Measurements from ENCODE around the gene TSPEAR. TPM values are rescaled to one million over a fixed set of nuclear protein-coding genes. Genes with fewer than 3 reads are reported as not detected.
"Not testable (repeated sequence)": the region's sequence is repeated elsewhere in the genome, so short reads cannot be mapped to it uniquely, and the experiment has no call there.

Gene TSPEAR
- total RNA-seq, 1 donor from 2014 or later: 0.13 TPM

DNA sequence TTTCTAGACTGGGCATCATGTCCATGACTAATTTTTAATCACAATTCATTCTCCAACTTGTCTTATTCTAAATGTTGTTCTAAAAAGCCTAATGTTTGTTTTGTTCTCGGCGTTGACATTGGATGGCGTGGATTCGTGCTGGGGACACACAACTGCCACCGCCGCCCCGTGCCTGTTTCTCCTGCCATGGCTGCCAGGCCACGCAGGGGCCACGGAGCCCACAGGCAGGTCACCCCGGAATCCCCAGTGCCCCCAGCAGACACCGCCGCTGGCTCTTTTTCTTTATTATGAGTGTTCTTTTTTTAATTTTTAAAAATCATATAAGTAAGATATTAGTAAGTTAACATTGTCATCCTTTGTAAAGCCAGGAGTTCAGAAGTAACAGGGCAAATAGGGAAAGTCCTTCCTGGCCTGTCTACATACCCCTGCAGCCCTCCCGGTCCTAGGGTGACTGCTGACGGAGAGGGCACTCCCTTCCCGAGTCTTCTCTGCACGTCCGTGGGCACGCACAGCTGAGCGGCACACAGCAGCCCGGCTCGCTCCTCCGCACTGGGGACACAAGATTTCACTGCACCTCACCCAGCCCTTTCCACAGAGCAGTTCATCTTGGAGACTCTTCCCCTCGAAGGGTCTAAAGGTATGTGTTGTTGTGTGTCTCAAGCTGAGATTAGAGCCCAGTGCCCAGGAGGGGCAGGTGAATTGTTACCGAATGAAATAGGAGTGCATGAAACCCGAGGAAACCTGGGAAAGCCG is 203.5 kb downstream of the TSPEAR start:
- no peak for DNase-seq (ENCODE audit: low read depth in 2 of 2)

DNA sequence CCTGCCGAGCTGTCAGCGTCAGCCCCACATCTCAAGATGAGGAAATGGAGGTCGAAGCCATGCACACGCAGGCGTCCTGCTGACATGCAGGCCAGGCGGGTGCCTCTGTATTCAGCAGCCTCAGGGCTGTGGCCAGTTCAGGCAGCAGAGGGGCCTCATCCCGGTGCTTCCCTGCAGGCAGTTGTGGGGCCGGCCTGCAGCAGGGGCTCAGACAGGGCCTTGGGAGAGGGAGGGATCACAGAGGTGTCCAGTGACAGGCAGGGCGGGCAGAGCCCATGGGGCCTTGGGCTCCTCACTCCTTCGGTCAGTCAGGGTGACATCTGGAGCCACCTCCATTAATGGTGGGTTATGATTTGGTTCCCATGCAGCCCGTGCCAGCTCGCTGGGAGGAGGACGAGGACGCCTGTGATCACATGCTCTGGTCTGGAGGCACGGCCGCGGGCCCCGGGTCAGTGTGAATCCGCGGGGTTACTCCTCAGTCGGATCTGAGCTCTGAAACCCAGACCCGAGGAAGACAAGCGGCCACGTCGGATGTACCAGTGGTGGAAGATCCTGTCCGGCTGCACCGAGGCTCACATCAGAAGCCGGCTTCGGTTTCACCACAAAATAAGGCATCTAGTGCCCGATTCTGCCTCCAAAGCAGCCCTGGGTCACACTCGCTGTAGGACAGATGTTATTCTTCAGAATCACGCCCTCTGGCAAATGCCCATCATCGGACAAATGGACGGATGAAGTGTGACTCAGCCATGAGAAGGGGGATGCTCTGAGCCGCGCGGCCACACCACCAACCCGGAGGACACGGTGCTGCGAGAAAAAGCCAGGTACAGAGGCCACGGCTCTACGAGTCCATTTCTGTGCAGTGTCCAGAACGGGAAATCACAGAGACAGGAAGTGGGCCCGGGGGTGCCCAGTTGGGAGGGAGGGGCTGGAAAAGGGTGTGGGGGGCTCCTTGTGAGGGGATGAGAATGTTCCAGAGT is 204.8 kb downstream of the TSPEAR start:
- no peak for DNase-seq (ENCODE audit: low read depth in 2 of 2)

- DNase-seq (ENCODE audit: low read depth in 2 of 2): peak in 1 of 2 donors; percentile 18
Measured at GRCh38 chr21:44505673-44506278, 205.6 kb downstream of the TSPEAR start.

GRCh38 chr21:44503901-44504399 is 207.4 kb downstream of the TSPEAR start:
- DNase-seq (ENCODE audit: low read depth in 2 of 2): no peak

GRCh38 chr21:44503006-44503889 is 208.1 kb downstream of the TSPEAR start:
- DNase-seq (ENCODE audit: low read depth in 2 of 2): not testable (repeated sequence)

- no peak for DNase-seq (ENCODE audit: low read depth in 2 of 2)
Measured at GRCh38 chr21:44502171-44502958, 209.0 kb downstream of the TSPEAR start.

DNA sequence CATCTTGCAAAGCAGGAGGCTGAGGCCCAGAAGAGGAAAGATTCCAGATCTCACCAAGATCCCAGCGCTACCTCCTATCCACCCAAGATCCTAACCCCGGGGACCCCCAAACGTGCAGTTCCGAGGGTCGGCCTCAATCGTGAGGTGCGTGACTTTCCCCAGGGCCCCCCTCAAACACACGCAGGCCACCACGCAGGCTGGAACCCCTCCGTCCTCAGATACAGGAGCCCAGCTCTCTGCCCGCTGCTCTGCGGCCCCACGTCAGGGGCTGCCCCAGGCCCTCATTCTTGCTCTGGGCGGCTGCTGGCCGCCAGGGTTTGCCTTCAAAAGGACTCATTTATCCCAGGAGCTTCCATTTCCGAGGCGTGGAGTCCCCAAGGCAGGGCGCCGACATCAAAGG is 211.3 kb downstream of the TSPEAR start:
- no peak for DNase-seq (ENCODE audit: low read depth in 2 of 2)

DNA sequence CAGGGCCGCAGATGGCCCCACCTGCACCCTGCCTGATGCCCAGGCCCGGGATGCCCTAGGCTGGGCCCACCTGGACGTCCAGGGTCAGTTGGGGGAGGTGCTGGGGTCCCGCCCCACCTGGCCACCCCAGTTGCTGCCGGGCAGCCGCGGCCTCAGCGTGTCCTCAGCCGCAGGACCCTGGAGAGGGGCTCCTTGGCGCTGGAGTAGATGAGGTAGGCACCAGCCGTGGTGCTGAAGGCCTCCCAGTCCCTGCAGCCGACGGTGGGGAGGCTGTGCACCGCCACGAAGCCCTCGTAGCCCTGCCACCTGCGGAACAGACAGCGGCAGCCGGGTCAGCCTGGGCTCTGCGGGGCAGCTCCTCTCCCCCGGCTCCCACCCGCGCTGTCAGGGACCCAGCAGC is 211.7 kb downstream of the TSPEAR start:
- DNase-seq (ENCODE audit: low read depth in 2 of 2): no peak

DNA sequence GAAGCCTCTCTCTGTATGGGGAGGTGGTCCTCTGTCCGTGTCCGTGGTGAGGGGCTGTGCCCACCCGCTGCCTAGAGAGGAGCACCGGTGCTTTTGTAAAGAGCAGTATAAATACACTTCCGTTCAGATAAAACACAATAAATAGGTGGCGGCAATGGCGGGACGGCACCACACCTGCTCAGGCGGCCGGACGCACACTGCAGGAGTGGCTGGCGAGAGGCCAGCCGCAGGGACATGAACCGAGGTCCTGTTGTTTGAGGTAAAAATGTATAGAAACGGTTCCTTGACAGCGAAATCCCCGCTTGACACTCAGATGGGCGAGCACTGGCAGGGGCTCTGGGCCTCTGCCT is 212.2 kb downstream of the TSPEAR start:
- no peak for DNase-seq (ENCODE audit: low read depth in 2 of 2)

GRCh38 chr21:44498280-44499210 is 212.8 kb downstream of the TSPEAR start:
- no peak for DNase-seq (ENCODE audit: low read depth in 2 of 2)

DNA sequence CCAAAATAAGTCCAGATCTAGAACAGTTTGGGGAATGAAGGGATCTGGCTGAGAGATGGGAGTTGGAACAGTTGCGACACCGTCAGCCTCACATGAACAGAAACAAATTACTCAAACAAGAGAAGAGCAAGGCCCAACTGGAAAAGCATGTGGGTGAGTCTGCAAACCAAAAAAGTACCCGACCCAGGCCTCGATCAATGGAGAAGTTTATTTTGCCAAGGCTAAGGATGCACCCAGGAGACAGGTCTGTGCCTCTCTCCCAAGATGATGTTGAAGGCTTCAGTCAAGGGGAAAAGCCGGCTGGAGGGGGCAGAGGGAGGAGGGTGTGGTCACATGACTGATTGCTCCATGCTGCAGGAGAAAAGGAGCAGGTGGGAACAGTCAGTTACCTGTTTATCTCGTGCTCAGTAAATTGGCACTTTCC is 213.7 kb downstream of the TSPEAR start:
- no peak for DNase-seq (ENCODE audit: low read depth in 2 of 2)

- DNase-seq (ENCODE audit: low read depth in 2 of 2): no peak
Measured at GRCh38 chr21:44496564-44497550, 214.5 kb downstream of the TSPEAR start.

GRCh38 chr21:44495611-44496563 is 215.5 kb downstream of the TSPEAR start:
- DNase-seq (ENCODE audit: low read depth in 2 of 2): no peak

GRCh38 chr21:44494956-44495355 is 216.4 kb downstream of the TSPEAR start:
- no peak for DNase-seq (ENCODE audit: low read depth in 2 of 2)

DNA sequence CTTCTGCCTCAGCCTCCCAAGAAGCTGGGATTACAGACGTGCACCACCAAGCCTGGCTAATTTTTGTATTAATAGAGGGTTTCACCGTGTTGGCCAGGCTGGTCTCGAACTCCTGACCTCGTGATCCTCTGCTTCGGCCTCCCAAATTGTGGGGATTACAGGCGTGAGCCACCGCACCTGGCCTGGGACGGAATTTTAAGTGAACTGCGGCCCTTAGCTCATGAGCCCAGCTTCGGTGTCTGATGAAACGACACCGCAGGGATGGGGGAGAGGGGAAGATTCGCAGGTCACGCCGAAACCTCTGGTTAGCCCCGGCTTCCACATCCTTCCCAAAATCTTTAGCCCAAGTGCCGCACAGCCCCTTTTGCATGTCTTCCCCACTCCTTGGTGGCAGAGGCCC is 217.0 kb downstream of the TSPEAR start:
- DNase-seq (ENCODE audit: low read depth in 2 of 2): no peak

DNA sequence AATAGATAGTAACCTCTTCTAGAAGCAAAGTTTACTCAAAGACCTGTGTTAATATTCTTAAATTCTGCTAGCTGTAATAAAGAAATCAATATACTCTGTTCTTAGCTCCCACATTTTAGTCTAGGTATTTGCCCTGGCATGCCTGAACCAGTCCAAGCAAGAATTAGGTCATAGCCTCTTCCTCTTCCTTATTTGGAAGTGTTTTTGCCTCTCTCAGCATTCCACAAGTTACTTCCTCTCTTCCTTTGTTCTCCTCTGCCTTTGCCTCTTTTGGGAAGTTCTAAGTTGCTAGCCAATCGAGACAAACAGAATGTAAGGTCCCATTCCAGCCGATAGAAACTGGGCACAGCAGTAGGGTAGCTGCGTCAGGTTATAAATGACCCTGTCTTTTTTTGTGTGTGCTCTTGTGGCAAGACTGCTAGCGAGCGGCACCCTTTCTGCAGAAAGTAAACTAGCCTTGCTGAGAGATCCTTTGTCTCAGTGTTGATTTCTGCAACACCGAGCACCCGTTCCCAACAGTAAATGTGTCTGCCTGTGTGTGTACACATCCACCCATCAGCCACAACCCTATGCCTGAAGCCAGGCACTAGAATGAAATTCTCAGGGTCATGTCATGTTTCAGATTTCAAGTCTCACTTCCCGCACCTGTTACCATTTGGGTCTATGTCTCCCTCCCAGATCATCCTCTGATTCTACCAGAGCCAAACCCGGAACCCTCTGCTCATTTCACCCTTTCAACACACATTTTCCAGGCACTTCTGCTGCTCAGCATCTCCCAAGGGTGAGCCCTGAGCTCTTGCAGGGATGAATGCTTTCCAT is 218.6 kb downstream of the TSPEAR start:
- DNase-seq (ENCODE audit: low read depth in 2 of 2): no peak

Measured in dermis microvascular lymphatic vessel endothelial cell (primary cell).